Left lung (tissue), 10 donors: Measurements from ENCODE around the gene SF1. TPM values are rescaled to one million over a fixed set of nuclear protein-coding genes. Genes with fewer than 3 reads are reported as not detected.

Source experiments
- ATAC-seq: fragments of 200-7000 bp; cut with Tn5 transposase; one replicate; pipeline ENCODE4 v1.9.1; 2020; ENCODE audit warnings: moderate library complexity
- DNase-seq, 4 donors: peaks; one replicate each; pipeline ENCODE4 v3.0.0-alpha.2; 2013 to 2020
- H3K27ac ChIP-seq, 2 donors: fragments of 200-600 bp; sonication (generic) in 1 of 2; one replicate each; pipeline versions ENCODE4 v1.5.0 to v1.8.0; 2020 to 2021
- H3K27me3 ChIP-seq, 2 donors: fragments of 200-600 bp; sonication (generic) in 1 of 2; one replicate each; pipeline versions ENCODE4 v1.5.0 to v1.8.0; 2020 to 2021
- H3K36me3 ChIP-seq, 2 donors: fragments of 200-600 bp; sonication (generic) in 1 of 2; one replicate each; pipeline versions ENCODE4 v1.5.0 to v1.8.0; 2020 to 2021
- H3K4me1 ChIP-seq, 2 donors: fragments of 200-600 bp; one replicate each; pipeline ENCODE4 v1.8.0; 2021
- H3K4me3 ChIP-seq, 2 donors: fragments of 200-600 bp; sonication (generic) in 1 of 2; one replicate each; pipeline versions ENCODE4 v1.5.0 to v1.8.0; 2020 to 2021; ENCODE audit warnings: mild to moderate bottlenecking in 1 of 2
- H3K9me3 ChIP-seq, 2 donors: fragments of 200-600 bp; sonication (generic) in 1 of 2; one replicate each; pipeline versions ENCODE4 v1.5.0 to v1.8.0; 2020 to 2021
- CTCF ChIP-seq, 2 donors: fragments of 200-600 bp; sonication (generic) in 1 of 2; IDR thresholded peaks; one replicate each; pipeline versions ENCODE4 v1.5.0 to v1.8.0; 2021; ENCODE audit warnings: antibody characterized with exemption in 2 of 2
- intact Hi-C, 2 donors: fragments of 100-400 bp; cut with DNase I; formaldehyde crosslinking; loops; one replicate each; pipeline versions ENCODE4 v1.11.2 to v1.14.2; 2022
- polyA plus RNA-seq, 6 donors: library from polyadenylated mRNA; unstranded; fragments of 120-200 nt; gene quantifications; one replicate each; pipeline ENCODE4 v1.2.1, GENCODE V29; 2013; ENCODE audit not compliant: insufficient read length in 6 of 6
- total RNA-seq, 2 donors: library from RNA; stranded (reverse); fragmentation: NEBNext Ultra II Directional; extraction: Animal tissue kit (Norgen Biotek cat#: 25700); gene quantifications; one replicate each; pipeline ENCODE4 v1.2.1, GENCODE V29; 2021
- donor health status: DM: no; HTN: yes; CAD: no.
- donor health status: DM: no; HTN: no; CAD: no.

SF1 gene
- total and polyA plus RNA-seq, 8 donors = 169 to 519 (median 446) TPM

GRCh38 chr11:64801158-64801464, 22.8 kb upstream of the SF1 start:
- no peak for ATAC-seq
- H3K9me3 ChIP-seq = no peaks in the 10 kb centered on the region
- peak in 1 of 4 donors; percentile 79 for DNase-seq
- peak overlapping the region; percentile 56 to 80 for H3K27ac ChIP-seq
- no peak for TF ChIP-seq CTCF (IDR thresholded peaks at IDR 0.05)
- peak overlapping the region in 1 of 2 donors; percentile 65 for H3K4me3 ChIP-seq
- intact Hi-C loops = no loop called here
- no peaks in the 10 kb centered on the region for H3K27me3 ChIP-seq
- peaks cover 0 to 46% of the 10 kb centered on the region in 2 donors for H3K36me3 ChIP-seq
- peaks cover 8 to 49% of the 10 kb centered on the region in 2 donors for H3K4me1 ChIP-seq

GRCh38 chr11:64800303-64801157, 22.2 kb upstream of the SF1 start:
- peak overlapping the region; percentile 56 to 80 for H3K27ac ChIP-seq
- intact Hi-C loops = no loop called here
- no peaks in the 10 kb centered on the region for H3K9me3 ChIP-seq
- DNase-seq = peak in 1 of 4 donors; percentile 76
- TF ChIP-seq CTCF (IDR thresholded peaks at IDR 0.05) = no peak
- no peaks in the 10 kb centered on the region for H3K27me3 ChIP-seq
- no peak overlapping the region for H3K4me3 ChIP-seq
- no peak for ATAC-seq
- H3K4me1 ChIP-seq = peaks cover 8 to 49% of the 10 kb centered on the region in 2 donors
- H3K36me3 ChIP-seq = peaks cover 0 to 42% of the 10 kb centered on the region in 2 donors

GRCh38 chr11:64799623-64800302, 21.4 kb upstream of the SF1 start:
- peak in 1 of 4 donors; percentile 68 for DNase-seq
- intact Hi-C loops = no loop called here

GRCh38 chr11:64799256-64799622, 20.9 kb upstream of the SF1 start:
- Histone ChIP-seq H3K27ac (peak overlapping the region in 1 of 2 donors; percentile 80), H3K27me3 (no peaks in the 10 kb centered on the region), H3K36me3 (peaks cover 0 to 30% of the 10 kb centered on the region in 2 donors), H3K4me1 (peaks cover 6 to 44% of the 10 kb centered on the region in 2 donors), H3K4me3 (no peak overlapping the region), H3K9me3 (no peaks in the 10 kb centered on the region)
- intact Hi-C loops = no loop called here
- TF ChIP-seq CTCF (IDR thresholded peaks at IDR 0.05) = no peak
- ATAC-seq (no peak), DNase-seq (no peak)

More at GRCh38 chr11:64799623-64800302, 21.4 kb upstream of the SF1 start:
- H3K36me3 ChIP-seq = peaks cover 0 to 34% of the 10 kb centered on the region in 2 donors
- H3K9me3 ChIP-seq = no peaks in the 10 kb centered on the region
- TF ChIP-seq CTCF (IDR thresholded peaks at IDR 0.05) = no peak
- no peak for ATAC-seq
- peaks cover 8 to 49% of the 10 kb centered on the region in 2 donors for H3K4me1 ChIP-seq
- H3K27ac ChIP-seq = peak overlapping the region in 1 of 2 donors; percentile 80
- no peak overlapping the region for H3K4me3 ChIP-seq
- no peaks in the 10 kb centered on the region for H3K27me3 ChIP-seq
